ENCODE measurements around the gene NEDD4L. TPM values are rescaled to one million over a fixed set of nuclear protein-coding genes. Genes with fewer than 3 reads are reported as not detected.
A peak's percentile ranks its signal among the peaks of the same experiment; 100 is the strongest.

The NEDD4L gene
- polyA plus RNA-seq, 1 donor (not counting 4 experiments of a cell fraction or from before 2014, with no cell fraction given) = 52.6 TPM

- Histone ChIP-seq H3K27ac (ENCODE audit: control insufficient read depth, insufficient read depth, low read length) (no peak overlapping the region), H4K20me1 (ENCODE audit: control insufficient read depth, extremely low read depth, insufficient read depth, low read length) (no peaks in the 10 kb centered on the region), H3K4me3 (ENCODE audit: control insufficient read depth in 2 of 3, extremely low read depth in 1 of 3, insufficient read depth in 2 of 3, low read depth in 1 of 3, low read length in 3 of 3) (no peak overlapping the region)
Measured at GRCh38 chr18:58438161-58438957, 394.3 kb downstream of the NEDD4L start.

GRCh38 chr18:58438958-58439300 lies 394.9 kb downstream of the NEDD4L start:
- H3K36me3 ChIP-seq (ENCODE audit: control insufficient read depth in 2 of 2, extremely low read depth in 1 of 2, insufficient read depth in 2 of 2, low read length in 2 of 2) = no peaks in the 10 kb centered on the region
- no peaks in the 10 kb centered on the region for H3K27me3 ChIP-seq (ENCODE audit: control insufficient read depth, extremely low read depth, insufficient read depth, low read length)
- no peak overlapping the region for H3K27ac ChIP-seq (ENCODE audit: control insufficient read depth, insufficient read depth, low read length)
- FAIRE-seq (no peak), DNase-seq (ENCODE audit: low read depth, low spot score) (no peak)
- dilution Hi-C loops (cut with MboI; ENCODE audit: extremely low pct_ligation_motif_present, low sequenced_read_pairs) = no loop called here
- no peaks in the 10 kb centered on the region for H3K9me3 ChIP-seq (ENCODE audit: control insufficient read depth, low read depth, low read length)
- no peaks in the 10 kb centered on the region for H4K20me1 ChIP-seq (ENCODE audit: control insufficient read depth, extremely low read depth, insufficient read depth, low read length)
- peak overlapping the region; percentile 54 for H2AFZ ChIP-seq (ENCODE audit: control insufficient read depth, low read length)
- no peaks in the 10 kb centered on the region for H3K9me1 ChIP-seq (ENCODE audit: control insufficient read depth, extremely low read depth, insufficient read depth, low read length)
- H3K4me2 ChIP-seq (ENCODE audit: control insufficient read depth, extremely low read depth, insufficient read depth, low read depth, low read length) = peak overlapping the region; percentile 31
- H3K4me1 ChIP-seq (ENCODE audit: control insufficient read depth, extremely low read depth, insufficient read depth, low read length) = no peaks in the 10 kb centered on the region
- no peak overlapping the region for H3K9ac ChIP-seq (ENCODE audit: control insufficient read depth, extremely low read depth, insufficient read depth, low read length)
- TF ChIP-seq, protein P1, sequence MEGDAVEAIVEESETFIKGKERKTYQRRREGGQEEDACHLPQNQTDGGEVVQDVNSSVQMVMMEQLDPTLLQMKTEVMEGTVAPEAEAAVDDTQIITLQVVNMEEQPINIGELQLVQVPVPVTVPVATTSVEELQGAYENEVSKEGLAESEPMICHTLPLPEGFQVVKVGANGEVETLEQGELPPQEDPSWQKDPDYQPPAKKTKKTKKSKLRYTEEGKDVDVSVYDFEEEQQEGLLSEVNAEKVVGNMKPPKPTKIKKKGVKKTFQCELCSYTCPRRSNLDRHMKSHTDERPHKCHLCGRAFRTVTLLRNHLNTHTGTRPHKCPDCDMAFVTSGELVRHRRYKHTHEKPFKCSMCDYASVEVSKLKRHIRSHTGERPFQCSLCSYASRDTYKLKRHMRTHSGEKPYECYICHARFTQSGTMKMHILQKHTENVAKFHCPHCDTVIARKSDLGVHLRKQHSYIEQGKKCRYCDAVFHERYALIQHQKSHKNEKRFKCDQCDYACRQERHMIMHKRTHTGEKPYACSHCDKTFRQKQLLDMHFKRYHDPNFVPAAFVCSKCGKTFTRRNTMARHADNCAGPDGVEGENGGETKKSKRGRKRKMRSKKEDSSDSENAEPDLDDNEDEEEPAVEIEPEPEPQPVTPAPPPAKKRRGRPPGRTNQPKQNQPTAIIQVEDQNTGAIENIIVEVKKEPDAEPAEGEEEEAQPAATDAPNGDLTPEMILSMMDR (optimal IDR thresholded peaks at IDR 0.05 in 1 of 3, IDR thresholded peaks at IDR 0.05 in 1 of 3, conservative IDR thresholded peaks at IDR 0.05 in 1 of 3; ENCODE audit: extremely low read depth in 1 of 3, insufficient read depth in 2 of 3, low read length in 3 of 3) = no peak
- TF ChIP-seq EZH2 (IDR thresholded peaks at IDR 0.05; ENCODE audit: low read length) = no peak
- H3K79me2 ChIP-seq (ENCODE audit: control insufficient read depth, insufficient read depth, low read length) = no peaks in the 10 kb centered on the region
- H3K4me3 ChIP-seq (ENCODE audit: control insufficient read depth in 2 of 3, extremely low read depth in 1 of 3, insufficient read depth in 2 of 3, low read depth in 1 of 3, low read length in 3 of 3) = no peak overlapping the region

More at GRCh38 chr18:58438161-58438957, 394.3 kb downstream of the NEDD4L start:
- no peaks in the 10 kb centered on the region for H3K79me2 ChIP-seq (ENCODE audit: control insufficient read depth, insufficient read depth, low read length)
- H3K27me3 ChIP-seq (ENCODE audit: control insufficient read depth, extremely low read depth, insufficient read depth, low read length) = no peaks in the 10 kb centered on the region
- no peak for TF ChIP-seq EZH2 (IDR thresholded peaks at IDR 0.05; ENCODE audit: low read length)
- TF ChIP-seq, protein P1 (optimal IDR thresholded peaks at IDR 0.05 in 1 of 3, IDR thresholded peaks at IDR 0.05 in 1 of 3, conservative IDR thresholded peaks at IDR 0.05 in 1 of 3; ENCODE audit: extremely low read depth in 1 of 3, insufficient read depth in 2 of 3, low read length in 3 of 3) = no peak
- dilution Hi-C loops (cut with MboI; ENCODE audit: extremely low pct_ligation_motif_present, low sequenced_read_pairs) = no loop called here
- H3K9ac ChIP-seq (ENCODE audit: control insufficient read depth, extremely low read depth, insufficient read depth, low read length) = no peak overlapping the region
- H2AFZ ChIP-seq (ENCODE audit: control insufficient read depth, low read length) = peak overlapping the region; percentile 54
- FAIRE-seq (no peak), DNase-seq (ENCODE audit: low read depth, low spot score) (no peak)
- H3K4me2 ChIP-seq (ENCODE audit: control insufficient read depth, extremely low read depth, insufficient read depth, low read depth, low read length) = peak overlapping the region; percentile 31
- no peaks in the 10 kb centered on the region for H3K9me3 ChIP-seq (ENCODE audit: control insufficient read depth, low read depth, low read length)
- no peaks in the 10 kb centered on the region for H3K9me1 ChIP-seq (ENCODE audit: control insufficient read depth, extremely low read depth, insufficient read depth, low read length)
- no peaks in the 10 kb centered on the region for H3K36me3 ChIP-seq (ENCODE audit: control insufficient read depth in 2 of 2, extremely low read depth in 1 of 2, insufficient read depth in 2 of 2, low read length in 2 of 2)
- no peaks in the 10 kb centered on the region for H3K4me1 ChIP-seq (ENCODE audit: control insufficient read depth, extremely low read depth, insufficient read depth, low read length)

Measured in keratinocyte (primary cell).